MM.1S (cell line): ENCODE data around the gene SEC22A.

Source experiments
- DNase-seq: peaks from one replicate; pipeline ENCODE4 v3.0.0-alpha.2; 2015
- H2AFZ ChIP-seq: fragments of 300-600 bp; sonication (generic); 2 replicates; pipeline ENCODE4 v1.6.0; 2016; ENCODE audit warnings: antibody characterized with exemption, low read length
- H3F3A ChIP-seq: fragments of 300-600 bp; sonication (generic); 2 replicates; pipeline ENCODE4 v1.6.1; 2016; ENCODE audit warnings: mild to moderate bottlenecking, antibody characterized with exemption, low read length, moderate library complexity, mixed read lengths; ENCODE audit not compliant: insufficient read depth
- H3K27ac ChIP-seq: fragments of 300-600 bp; sonication (generic); 2 replicates; pipeline ENCODE4 v1.5.1; 2016; ENCODE audit warnings: mild to moderate bottlenecking, low read length
- H3K27me3 ChIP-seq: fragments of 300-600 bp; sonication (generic); replicated peaks from 2 replicates; pipeline ENCODE4 v1.6.0; 2016; ENCODE audit warnings: low read length; ENCODE audit not compliant: insufficient read depth
- H3K36me3 ChIP-seq: fragments of 300-600 bp; sonication (generic); replicated peaks from 2 replicates; pipeline ENCODE4 v1.6.1; 2016; ENCODE audit warnings: mild to moderate bottlenecking, low read length, mixed read lengths; ENCODE audit not compliant: insufficient read depth
- H3K4me1 ChIP-seq: fragments of 300-600 bp; sonication (generic); 2 replicates; pipeline ENCODE4 v1.6.1; 2016; ENCODE audit warnings: low read length, mixed read lengths
- H3K4me2 ChIP-seq: fragments of 300-600 bp; sonication (generic); 2 replicates; pipeline ENCODE4 v1.6.0; 2016; ENCODE audit warnings: low read depth, low read length
- H3K4me3 ChIP-seq: fragments of 300-600 bp; sonication (generic); 2 replicates; pipeline ENCODE4 v1.5.1; 2016; ENCODE audit warnings: low read length, mixed read lengths
- H3K79me2 ChIP-seq: fragments of 300-600 bp; sonication (generic); 2 replicates; pipeline ENCODE4 v1.6.1; 2016; ENCODE audit warnings: mixed run types, low read length, mixed read lengths
- H3K9ac ChIP-seq: fragments of 300-600 bp; sonication (generic); 2 replicates; pipeline ENCODE4 v1.6.1; 2016; ENCODE audit warnings: low read length, mixed read lengths
- H3K9me2 ChIP-seq: fragments of 300-600 bp; sonication (generic); replicated peaks from 2 replicates; pipeline ENCODE4 v1.6.1; 2016; ENCODE audit warnings: mild to moderate bottlenecking, low read length, mixed read lengths; ENCODE audit not compliant: insufficient read depth
- H3K9me3 ChIP-seq: fragments of 300-600 bp; sonication (generic); replicated peaks from 2 replicates; pipeline ENCODE4 v1.6.1; 2016; ENCODE audit warnings: mild to moderate bottlenecking, low read length, mixed read lengths; ENCODE audit not compliant: insufficient read depth
- H4K20me1 ChIP-seq: fragments of 300-600 bp; sonication (generic); 2 replicates; pipeline ENCODE4 v1.6.1; 2016; ENCODE audit warnings: mild to moderate bottlenecking, low read length, moderate library complexity, mixed read lengths; ENCODE audit not compliant: insufficient read depth
- EZH2 ChIP-seq: fragments of 300-600 bp; sonication (generic); optimal IDR thresholded peaks from 2 replicates; pipeline ENCODE3; 2017; ENCODE audit warnings: low read depth, mild to moderate bottlenecking, antibody characterized with exemption, low read length, mixed read lengths
- EZH2phosphoT487 ChIP-seq: fragments of 300-600 bp; sonication (generic); IDR thresholded peaks from 2 replicates; pipeline ENCODE4 v1.6.1; 2018; ENCODE audit warnings: antibody characterized with exemption, low read length
- TF ChIP-seq, protein P1 (sequence below): fragments of 300-600 bp; sonication (generic); IDR thresholded peaks from 2 replicates; pipeline ENCODE4 v1.5.1; 2016; ENCODE audit warnings: antibody characterized with exemption, low read length, mixed read lengths

SEC22A gene

DNA sequence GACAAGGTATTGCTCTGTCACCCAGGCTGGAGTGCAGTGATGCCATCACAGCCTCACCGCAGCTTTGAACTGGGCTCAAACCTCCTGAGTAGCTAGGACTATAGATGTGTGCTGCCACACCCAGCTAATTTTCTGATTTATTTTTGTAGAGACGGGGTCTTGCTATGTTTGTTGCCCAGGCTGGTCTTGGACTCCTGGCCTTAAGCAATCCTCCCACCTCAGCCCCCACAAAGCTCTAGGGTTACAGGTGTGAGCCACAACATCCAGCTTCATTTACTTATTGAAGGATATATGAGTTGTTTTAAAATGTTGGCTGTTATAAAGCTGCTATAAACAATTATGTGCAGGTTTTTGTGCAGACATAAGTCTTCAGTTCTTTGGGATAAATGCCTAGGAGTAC, 62.2 kb downstream of the SEC22A start:
- Histone ChIP-seq H3K9me2 (no peaks in the 10 kb centered on the region), H2AFZ (no peak overlapping the region), H3K27ac (no peak overlapping the region), H3K9ac (no peak overlapping the region), H4K20me1 (no peaks in the 10 kb centered on the region), H3K9me3 (no peaks in the 10 kb centered on the region), H3F3A (peaks cover 12% of the 10 kb centered on the region), H3K4me2 (no peak overlapping the region), H3K27me3 (no peaks in the 10 kb centered on the region), H3K79me2 (no peaks in the 10 kb centered on the region), H3K36me3 (no peaks in the 10 kb centered on the region), H3K4me3 (no peak overlapping the region), H3K4me1 (peaks cover 21% of the 10 kb centered on the region)
- no peak for DNase-seq
- TF ChIP-seq, protein P1, sequence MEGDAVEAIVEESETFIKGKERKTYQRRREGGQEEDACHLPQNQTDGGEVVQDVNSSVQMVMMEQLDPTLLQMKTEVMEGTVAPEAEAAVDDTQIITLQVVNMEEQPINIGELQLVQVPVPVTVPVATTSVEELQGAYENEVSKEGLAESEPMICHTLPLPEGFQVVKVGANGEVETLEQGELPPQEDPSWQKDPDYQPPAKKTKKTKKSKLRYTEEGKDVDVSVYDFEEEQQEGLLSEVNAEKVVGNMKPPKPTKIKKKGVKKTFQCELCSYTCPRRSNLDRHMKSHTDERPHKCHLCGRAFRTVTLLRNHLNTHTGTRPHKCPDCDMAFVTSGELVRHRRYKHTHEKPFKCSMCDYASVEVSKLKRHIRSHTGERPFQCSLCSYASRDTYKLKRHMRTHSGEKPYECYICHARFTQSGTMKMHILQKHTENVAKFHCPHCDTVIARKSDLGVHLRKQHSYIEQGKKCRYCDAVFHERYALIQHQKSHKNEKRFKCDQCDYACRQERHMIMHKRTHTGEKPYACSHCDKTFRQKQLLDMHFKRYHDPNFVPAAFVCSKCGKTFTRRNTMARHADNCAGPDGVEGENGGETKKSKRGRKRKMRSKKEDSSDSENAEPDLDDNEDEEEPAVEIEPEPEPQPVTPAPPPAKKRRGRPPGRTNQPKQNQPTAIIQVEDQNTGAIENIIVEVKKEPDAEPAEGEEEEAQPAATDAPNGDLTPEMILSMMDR = no peak
- TF ChIP-seq EZH2 = no peak
- no peak for TF ChIP-seq EZH2phosphoT487

DNA sequence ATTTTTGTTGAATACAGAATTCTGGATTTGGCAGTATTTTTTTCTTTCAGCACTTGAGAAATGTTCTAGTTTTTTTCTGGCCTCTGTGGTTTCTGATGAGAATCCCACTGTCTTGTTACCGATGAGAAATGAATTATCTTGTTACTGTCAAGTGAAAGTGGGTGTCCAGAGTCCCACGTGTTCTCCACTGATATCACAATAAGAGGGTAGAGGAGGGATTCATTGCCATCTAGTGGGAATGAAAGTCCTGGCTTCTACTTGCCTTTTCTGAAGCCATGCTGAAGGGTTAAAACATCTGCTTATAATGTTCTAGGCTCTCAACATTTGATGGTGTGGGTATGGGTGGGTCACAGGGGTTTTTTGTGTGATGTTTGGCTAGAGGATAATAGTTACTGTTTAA, 66.1 kb downstream of the SEC22A start:
- no peaks in the 10 kb centered on the region for H3K9me3 ChIP-seq
- H4K20me1 ChIP-seq = no peaks in the 10 kb centered on the region
- no peak overlapping the region for H3K4me3 ChIP-seq
- H3F3A ChIP-seq = no peaks in the 10 kb centered on the region
- H3K36me3 ChIP-seq = no peaks in the 10 kb centered on the region
- no peak for TF ChIP-seq EZH2
- TF ChIP-seq, protein P1 = no peak
- no peak for TF ChIP-seq EZH2phosphoT487
- no peaks in the 10 kb centered on the region for H3K9me2 ChIP-seq
- DNase-seq = no peak
- no peak overlapping the region for H2AFZ ChIP-seq
- no peak overlapping the region for H3K9ac ChIP-seq
- H3K79me2 ChIP-seq = no peaks in the 10 kb centered on the region
- no peak overlapping the region for H3K27ac ChIP-seq
- H3K27me3 ChIP-seq = no peaks in the 10 kb centered on the region
- H3K4me1 ChIP-seq = peaks cover 2% of the 10 kb centered on the region
- H3K4me2 ChIP-seq = no peak overlapping the region

DNA sequence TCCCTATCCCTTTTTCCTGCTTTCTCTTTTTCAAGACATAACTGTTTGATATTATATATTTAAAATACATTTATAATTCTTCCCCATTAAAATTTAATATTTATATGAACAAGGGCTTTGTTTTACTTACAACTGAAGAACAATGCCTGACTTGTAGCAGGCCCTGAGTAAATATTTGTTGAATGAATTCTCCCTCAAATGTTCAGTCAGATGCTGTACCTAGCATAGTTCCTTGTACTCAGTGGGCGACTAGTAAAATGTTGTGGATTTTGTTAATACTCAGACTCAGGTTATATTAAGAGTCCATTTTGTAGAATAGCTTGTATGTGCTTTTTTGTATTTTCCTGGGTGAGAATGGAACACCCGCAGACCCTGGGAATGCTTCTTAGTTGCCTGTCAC, 69.1 kb downstream of the SEC22A start:
- Histone ChIP-seq H3F3A (no peaks in the 10 kb centered on the region), H3K4me1 (no peaks in the 10 kb centered on the region), H3K9me2 (no peaks in the 10 kb centered on the region), H2AFZ (no peak overlapping the region), H3K9ac (no peak overlapping the region), H4K20me1 (no peaks in the 10 kb centered on the region), H3K4me3 (no peak overlapping the region), H3K9me3 (no peaks in the 10 kb centered on the region), H3K36me3 (no peaks in the 10 kb centered on the region), H3K4me2 (no peak overlapping the region), H3K27me3 (no peaks in the 10 kb centered on the region), H3K27ac (no peak overlapping the region), H3K79me2 (no peaks in the 10 kb centered on the region)
- DNase-seq = no peak
- TF ChIP-seq, protein P1 = no peak
- TF ChIP-seq EZH2 = no peak
- TF ChIP-seq EZH2phosphoT487 = no peak
